HG03064 (cell line): ENCODE data around the gene C14orf119.

Experiments used
- ATAC-seq: cut with Tn5 transposase; IDR thresholded peaks from one replicate; pipeline ENCODE4 v1.9.1; 2021; ENCODE audit warnings: low read depth; ENCODE audit not compliant: unreplicated experiment

The C14orf119 gene

DNA sequence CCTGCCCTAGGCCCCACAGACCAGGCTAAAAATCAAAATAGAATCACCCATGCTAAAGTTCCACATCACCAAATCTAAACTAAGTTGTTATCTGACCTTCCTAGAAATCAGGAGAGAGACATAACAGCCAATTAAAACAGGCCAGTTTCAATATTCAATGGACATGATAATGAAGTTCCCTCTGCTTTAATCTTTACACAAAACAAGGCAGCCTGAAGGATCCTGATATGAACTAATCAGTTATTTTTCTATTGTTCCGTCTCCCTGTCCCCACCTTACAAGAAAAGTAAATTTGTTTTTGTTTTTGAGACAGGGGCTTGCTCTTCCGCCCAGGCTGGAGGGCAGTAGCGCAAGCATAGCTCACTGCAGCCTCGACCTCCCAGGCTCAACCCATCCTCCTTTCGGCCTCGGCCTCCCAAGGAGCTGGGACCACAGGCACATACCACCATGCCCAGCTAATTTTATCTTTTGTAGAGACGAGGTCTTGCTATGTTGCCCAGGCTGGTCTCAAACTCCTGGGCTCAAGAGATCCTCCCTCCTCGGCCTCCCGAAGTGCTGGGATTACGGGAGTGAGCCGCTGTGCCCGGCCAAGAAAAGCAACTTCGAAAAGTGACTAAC is 29.1 kb downstream of the C14orf119 start:
- ATAC-seq = no peak

GRCh38 chr14:23125011-23125410 is 29.7 kb downstream of the C14orf119 start:
- no peak for ATAC-seq

GRCh38 chr14:23125933-23126524 is 30.7 kb downstream of the C14orf119 start:
- no peak for ATAC-seq

GRCh38 chr14:23126548-23127278 is 31.4 kb downstream of the C14orf119 start:
- no peak for ATAC-seq

GRCh38 chr14:23127861-23128260 is 32.6 kb downstream of the C14orf119 start:
- no peak for ATAC-seq

GRCh38 chr14:23128969-23129758 is 33.9 kb downstream of the C14orf119 start:
- ATAC-seq = no peak

GRCh38 chr14:23129759-23130316 is 34.5 kb downstream of the C14orf119 start:
- no peak for ATAC-seq

DNA sequence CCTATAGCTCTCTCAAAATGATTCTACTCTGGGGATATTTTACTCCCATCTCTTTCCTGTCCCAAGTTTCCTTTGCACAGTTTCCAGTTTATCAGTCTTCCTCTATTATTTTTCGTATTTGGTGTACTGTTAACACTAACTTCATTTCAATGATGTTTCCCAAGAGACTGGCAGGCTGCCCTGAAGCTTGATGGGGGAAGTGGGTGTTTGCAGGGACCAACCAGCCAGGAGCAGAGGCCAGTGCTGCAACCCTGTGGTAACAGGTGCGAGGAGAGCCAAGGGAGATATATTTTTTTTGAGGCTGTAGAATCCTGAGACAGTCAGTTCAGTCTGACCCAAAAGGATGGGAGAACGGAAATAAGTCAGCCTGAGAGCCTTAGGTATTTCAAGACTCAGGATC is 35.6 kb downstream of the C14orf119 start:
- no peak for ATAC-seq

DNA sequence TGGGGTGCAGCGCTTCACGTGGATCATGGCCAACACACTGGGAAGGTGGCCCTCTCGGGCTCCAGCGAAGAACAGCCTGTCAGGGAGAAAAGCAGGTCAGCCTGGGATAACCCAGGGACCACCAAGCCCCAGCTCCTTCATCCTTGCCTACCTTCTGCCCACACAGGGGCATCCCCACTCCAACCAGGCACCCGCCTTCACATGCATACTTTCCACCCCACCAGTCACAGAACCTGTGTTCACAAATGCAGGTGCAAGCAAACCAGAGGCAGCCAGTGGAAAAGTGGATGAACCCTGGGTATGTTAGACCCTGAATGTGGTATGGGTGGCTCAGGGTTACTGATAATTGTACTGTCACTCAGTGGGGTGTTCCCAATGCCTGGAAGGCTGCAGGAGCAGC is 36.2 kb downstream of the C14orf119 start:
- ATAC-seq = no peak

GRCh38 chr14:23132970-23133369 is 37.7 kb downstream of the C14orf119 start:
- no peak for ATAC-seq

DNA sequence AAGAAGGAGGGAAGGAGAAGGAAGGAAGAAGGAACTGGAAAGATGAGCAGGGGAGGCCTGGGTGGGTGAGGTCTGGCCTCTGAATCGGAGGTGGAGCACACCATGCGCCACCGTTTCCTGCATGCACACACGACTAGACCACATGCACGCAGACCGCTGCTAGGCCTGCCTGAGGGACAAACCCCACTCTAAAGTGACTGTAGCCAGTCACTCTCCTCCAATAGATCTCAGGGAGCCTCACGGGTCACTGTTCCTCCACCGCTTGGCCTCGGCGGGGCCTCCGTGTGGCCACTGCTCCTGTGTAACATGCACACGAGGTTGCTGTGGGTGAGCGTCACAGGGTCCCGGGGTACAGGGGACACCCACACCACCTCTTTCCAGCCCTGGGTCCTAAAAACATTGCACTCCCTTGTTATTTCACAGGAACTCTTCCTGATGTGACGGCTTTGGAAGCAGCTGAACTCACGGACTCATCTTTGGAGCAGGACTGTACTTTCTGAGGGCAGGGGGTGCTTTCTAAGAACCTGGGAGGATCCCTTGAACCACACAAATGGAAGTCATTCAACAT is 41.3 kb downstream of the C14orf119 start:
- ATAC-seq = no peak

DNA sequence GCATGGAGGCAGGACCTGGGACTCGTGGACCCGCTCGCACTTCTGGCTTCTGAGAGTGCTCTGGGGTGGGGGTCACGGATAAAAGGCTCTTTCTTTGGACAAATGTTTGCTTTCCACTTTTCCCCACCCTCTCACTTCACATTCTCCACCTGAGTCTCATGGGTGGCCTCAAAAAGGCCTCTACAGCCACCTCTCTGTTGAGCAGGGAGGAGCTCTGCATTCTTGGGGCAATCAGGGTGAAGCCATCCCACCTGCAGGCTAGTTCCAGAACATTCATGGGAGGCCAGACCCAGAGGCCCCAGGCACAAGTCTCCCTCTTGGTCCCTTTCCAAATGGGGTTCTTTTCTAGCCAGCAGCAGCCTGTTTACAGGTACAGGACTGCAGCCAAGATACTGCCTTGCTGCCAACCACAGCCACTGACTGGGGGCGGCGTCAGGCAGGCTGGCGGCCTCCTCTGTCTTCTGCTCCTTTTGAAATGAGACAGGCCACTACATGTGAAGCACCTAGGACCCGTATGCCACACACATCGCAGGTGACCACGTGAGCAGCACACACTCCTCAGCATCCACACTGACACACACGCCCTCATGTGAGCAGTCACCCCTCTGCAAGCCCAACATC is 42.0 kb downstream of the C14orf119 start:
- ATAC-seq = no peak

GRCh38 chr14:23137813-23138535 is 42.7 kb downstream of the C14orf119 start:
- ATAC-seq = no peak

GRCh38 chr14:23139874-23140273 is 44.6 kb downstream of the C14orf119 start:
- no peak for ATAC-seq

GRCh38 chr14:23140371-23140770 is 45.1 kb downstream of the C14orf119 start:
- ATAC-seq = no peak

GRCh38 chr14:23141706-23142444 is 46.6 kb downstream of the C14orf119 start:
- no peak for ATAC-seq

- no peak for ATAC-seq
Observed at GRCh38 chr14:23142826-23143225, 47.5 kb downstream of the C14orf119 start.

- ATAC-seq = no peak
Observed at GRCh38 chr14:23143911-23144310, 48.6 kb downstream of the C14orf119 start.
